UCSD-AML1 (cell line): ENCODE measurements around the gene CLDND1.

Experiments
- DNase-seq: peaks from one replicate; lab custom pipeline; 2025; ENCODE audit not compliant: unreplicated experiment; lab: John Stamatoyannopoulos, UW

Gene CLDND1

GRCh38 chr3:98519351-98519750, 3.4 kb downstream of the CLDND1 start:
- DNase-seq, result no peak

DNA sequence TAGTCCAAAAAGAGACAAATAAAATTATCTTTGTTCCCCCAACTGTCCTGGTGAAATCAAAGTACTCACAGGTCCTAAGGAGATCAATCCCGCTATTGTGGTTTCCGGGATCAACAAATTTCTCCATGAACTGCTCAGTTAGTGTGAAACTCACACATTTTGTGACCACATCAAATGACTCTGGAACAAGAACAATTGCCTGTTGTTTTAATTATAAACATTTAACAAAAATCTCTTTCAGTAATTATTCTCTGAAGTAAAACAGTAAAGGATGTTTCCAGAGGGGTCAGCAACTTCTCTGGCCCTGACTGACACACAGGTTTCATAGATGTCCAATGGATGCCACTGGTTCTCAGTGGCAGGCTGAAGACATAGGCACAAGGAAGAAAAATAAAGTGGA, 3.9 kb downstream of the CLDND1 start:
- DNase-seq, result no peak

- DNase-seq, result no peak
Observed at GRCh38 chr3:98514948-98515347, 7.8 kb downstream of the CLDND1 start.

DNA sequence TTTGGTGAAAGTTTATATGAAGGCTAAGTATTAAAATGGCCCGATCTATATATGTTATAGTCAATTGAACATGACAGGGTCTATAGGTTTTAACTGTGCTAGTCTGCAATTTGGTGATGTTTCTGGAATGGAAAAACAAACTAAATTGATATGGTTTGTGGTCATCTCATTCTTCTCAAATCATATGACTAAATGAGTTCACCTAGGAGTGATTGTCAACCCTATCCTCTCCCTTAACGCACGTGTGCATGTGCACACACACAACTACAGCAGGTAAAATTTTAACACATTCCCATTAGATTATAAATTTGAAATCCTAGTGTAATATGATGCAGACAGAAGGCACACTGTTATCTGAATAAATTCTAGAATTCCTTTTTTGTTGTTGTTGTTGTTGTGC, 9.0 kb downstream of the CLDND1 start:
- DNase-seq, result no peak

GRCh38 chr3:98513091-98513511, 9.6 kb downstream of the CLDND1 start:
- DNase-seq, result no peak

- no peak for DNase-seq
Observed at GRCh38 chr3:98512576-98512975, 10.1 kb downstream of the CLDND1 start.

- DNase-seq, result no peak
Observed at GRCh38 chr3:98508582-98508981, 14.1 kb downstream of the CLDND1 start.

GRCh38 chr3:98504539-98504938, 18.2 kb downstream of the CLDND1 start:
- DNase-seq, result no peak

GRCh38 chr3:98501863-98502576, 20.7 kb downstream of the CLDND1 start:
- no peak for DNase-seq

- no peak for DNase-seq
Observed at GRCh38 chr3:98501270-98501669, 21.4 kb downstream of the CLDND1 start.

DNA sequence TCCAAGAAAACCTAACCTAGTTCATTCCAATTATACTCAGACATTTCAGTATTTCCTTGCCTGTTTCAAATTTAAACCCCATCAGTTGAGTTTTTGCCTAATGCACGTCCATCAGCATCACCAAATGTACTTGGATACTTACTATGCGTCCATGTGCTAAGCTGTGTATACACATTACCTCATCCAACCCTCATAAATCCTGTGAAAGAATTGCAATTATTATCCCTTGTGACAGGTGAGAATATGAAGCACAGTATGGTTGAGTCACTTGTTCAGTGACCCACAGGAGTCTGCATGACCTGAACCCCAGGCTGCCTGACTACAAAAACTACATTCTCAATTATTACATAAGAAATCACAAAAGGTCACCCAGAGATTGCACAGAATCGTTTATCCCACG, 22.7 kb downstream of the CLDND1 start:
- DNase-seq, result no peak

GRCh38 chr3:98497381-98497780, 25.3 kb downstream of the CLDND1 start, which contains the start of gene OR5K2:
Gene OR5K2 (plus strand): TSS chr3:98497681. CDS start chr3:98497681, 0 bp downstream.
- DNase-seq, result no peak

GRCh38 chr3:98483626-98484025, 39.1 kb downstream of the CLDND1 start:
- DNase-seq, result no peak

- no peak for DNase-seq
Observed at GRCh38 chr3:98482717-98483482, 39.8 kb downstream of the CLDND1 start.
